Left ventricle myocardium superior (tissue), 1 donor: ENCODE measurements around the gene MBD4. TPM values are rescaled to one million over a fixed set of nuclear protein-coding genes. Genes with fewer than 3 reads are reported as not detected.
A peak's percentile ranks its signal among the peaks of the same experiment; 100 is the strongest.
"Not testable (repeated sequence)": the region's sequence is repeated elsewhere in the genome, so short reads cannot be mapped to it uniquely, and the experiment has no call there.

Experiments
- ATAC-seq: fragments of 200-7000 bp; cut with Tn5 transposase; one replicate; pipeline ENCODE4 v1.9.1; 2020; ENCODE audit warnings: mild to moderate bottlenecking, moderate library complexity
- DNase-seq: peaks from one replicate; pipeline ENCODE4 v3.0.0-alpha.2; 2020
- intact Hi-C: fragments of 100-400 bp; cut with micrococcal nuclease; formaldehyde crosslinking; loops from one replicate; pipeline ENCODE4 v1.11.0; 2022
- total RNA-seq: library from RNA; stranded (reverse); fragmentation: NEBNext Ultra II Directional; extraction: Animal tissue kit (Norgen Biotek cat#: 25700); gene quantifications from one replicate; pipeline ENCODE4 v1.2.1, GENCODE V29; 2021
- donor health status: DM: no; HTN: yes; CAD: no; lungs with severe emphysema.

Gene MBD4
- total RNA-seq, 1 donor from 2014 or later = 19.8 TPM

- intact Hi-C loops, ATAC-seq, DNase-seq: not testable (repeated sequence)
These were observed 47.5 kb downstream of the MBD4 start for GRCh38 chr3:129392106-129392887.

DNA sequence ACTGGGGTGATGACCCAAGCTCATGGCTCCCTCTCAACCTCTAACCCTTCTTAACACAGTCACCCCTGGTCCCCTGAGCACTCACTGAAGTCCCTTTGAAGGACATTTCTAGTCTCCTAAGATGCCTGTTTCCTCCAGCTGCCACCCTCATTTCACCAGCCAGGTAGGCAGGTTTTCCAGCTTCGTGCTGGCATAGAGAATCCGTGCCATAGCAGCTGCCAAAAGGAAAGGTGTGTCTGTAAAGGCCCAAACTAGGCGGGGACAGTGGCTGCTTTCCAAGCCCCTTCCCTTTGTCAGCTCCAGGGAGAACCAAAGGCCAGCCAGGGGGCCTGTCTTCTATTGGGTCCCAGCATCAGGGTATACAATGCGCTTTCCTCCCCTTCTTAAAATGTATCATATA lies 48.2 kb downstream of the MBD4 start:
- DNase-seq, intact Hi-C loops, ATAC-seq: not testable (repeated sequence)

DNA sequence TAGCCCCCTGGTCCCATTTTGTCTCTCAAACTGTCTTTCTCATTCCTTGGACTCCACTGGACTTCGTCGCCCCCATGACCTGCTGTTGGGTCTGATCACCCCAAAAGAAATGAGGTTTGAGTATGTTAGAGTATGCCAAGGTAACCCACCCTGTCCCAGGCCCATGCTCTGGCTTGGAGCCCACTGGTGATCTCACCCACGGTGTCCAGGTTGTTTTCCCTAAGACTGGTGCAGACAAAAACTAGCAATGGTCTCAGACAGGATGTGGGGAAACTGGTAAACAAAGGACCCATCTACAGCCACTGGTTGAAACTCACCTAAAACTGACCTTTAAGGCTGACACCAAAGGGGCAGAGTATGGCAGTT lies 50.2 kb downstream of the MBD4 start:
- intact Hi-C loops = loop anchor here (10.0 kb wide), 1 partner anchor 545 kb away; no protein-coding TSS in a partner anchor
- no peak for ATAC-seq

DNA sequence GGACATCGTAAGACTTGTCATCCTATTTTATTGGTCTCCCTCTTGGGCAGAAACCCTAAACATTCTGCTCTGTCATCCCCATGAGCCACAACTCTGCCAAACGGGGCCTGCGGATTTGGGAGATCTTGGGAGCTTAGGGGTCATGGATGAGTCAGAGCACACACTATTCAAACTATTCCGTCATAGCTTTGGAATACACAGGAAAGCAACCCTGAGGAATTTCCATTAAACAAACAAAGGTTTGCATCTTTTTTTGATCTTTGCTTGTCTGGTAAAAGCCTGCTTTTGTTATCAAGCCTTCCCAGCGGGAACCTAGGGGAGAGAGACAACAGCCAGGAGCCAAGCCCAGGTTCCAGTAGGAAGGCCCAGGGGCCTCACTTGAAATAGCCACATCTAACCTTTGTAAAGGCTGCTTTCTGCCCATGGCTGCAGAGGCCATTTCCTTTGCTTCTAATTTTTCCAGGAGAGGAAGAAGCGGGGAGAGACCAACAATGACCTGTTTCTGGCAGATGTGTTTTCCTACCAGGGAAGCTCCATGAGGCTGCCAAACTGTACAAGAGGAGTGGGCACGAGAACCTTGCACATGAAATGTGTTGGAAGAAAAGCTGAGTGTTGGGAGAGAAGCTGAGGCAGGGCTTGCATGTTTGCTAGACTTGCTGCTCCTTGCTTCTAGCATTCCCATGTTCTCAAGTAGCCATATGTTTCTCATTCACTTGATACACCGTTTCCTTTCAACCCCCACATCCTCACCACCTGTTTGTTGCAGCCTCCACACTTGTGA lies 50.8 kb downstream of the MBD4 start:
- intact Hi-C loops = loop anchor here (10.0 kb wide), 1 partner anchor 546 kb away; no protein-coding TSS in a partner anchor
- not testable (repeated sequence) for DNase-seq
- ATAC-seq = peak; percentile 46

More for the DNA sequence above, 50.2 kb downstream of the MBD4 start:
- DNase-seq = no peak

- intact Hi-C loops = loop anchor here (10.0 kb wide), 1 partner anchor 547 kb away; no protein-coding TSS in a partner anchor
- DNase-seq = no peak
- no peak for ATAC-seq
These were observed 52.3 kb downstream of the MBD4 start for GRCh38 chr3:129387487-129387886.

GRCh38 chr3:129386984-129387383 lies 52.8 kb downstream of the MBD4 start:
- intact Hi-C loops = loop anchor here (10.0 kb wide), 1 partner anchor 548 kb away; no protein-coding TSS in a partner anchor
- DNase-seq (no peak), ATAC-seq (no peak)

GRCh38 chr3:129385507-129385906 lies 54.2 kb downstream of the MBD4 start:
- ATAC-seq, DNase-seq: not testable (repeated sequence)
- intact Hi-C loops = loop anchor here (10.0 kb wide), 1 partner anchor 549 kb away; no protein-coding TSS in a partner anchor

GRCh38 chr3:129384594-129385323 lies 55.0 kb downstream of the MBD4 start:
- intact Hi-C loops = loop anchor here (10.0 kb wide), 1 partner anchor 550 kb away; no protein-coding TSS in a partner anchor
- DNase-seq (no peak), ATAC-seq (no peak)

DNA sequence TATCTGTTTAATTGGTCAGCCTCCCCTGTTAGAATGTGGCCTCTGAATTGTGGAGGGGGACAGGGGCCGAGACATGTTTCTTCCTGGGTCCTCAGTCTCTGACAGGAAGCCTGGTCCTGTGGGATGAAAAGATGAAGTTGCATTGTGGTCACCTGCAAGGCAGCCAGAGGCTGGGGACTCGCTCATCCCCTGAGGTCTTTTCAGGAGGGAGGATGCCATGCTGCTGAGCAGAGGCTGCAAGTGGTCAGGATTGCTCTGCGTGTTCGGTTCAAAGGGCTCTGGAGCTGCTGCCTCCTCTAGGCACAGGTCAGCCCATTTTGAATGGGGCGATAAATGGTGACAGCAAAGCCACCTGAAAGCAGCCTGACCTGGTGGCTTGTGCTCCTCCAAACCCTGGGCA lies 55.6 kb downstream of the MBD4 start:
- not testable (repeated sequence) for ATAC-seq, DNase-seq
- intact Hi-C loops = loop anchor here (10.0 kb wide), 1 partner anchor 551 kb away; no protein-coding TSS in a partner anchor

GRCh38 chr3:129383292-129383860 lies 56.4 kb downstream of the MBD4 start:
- intact Hi-C loops = loop anchor here (10.0 kb wide), 1 partner anchor 551 kb away; no protein-coding TSS in a partner anchor
- DNase-seq (peak; percentile 48), ATAC-seq (peak; percentile 86)

GRCh38 chr3:129382366-129382765 lies 57.4 kb downstream of the MBD4 start:
- DNase-seq (no peak), ATAC-seq (peak; percentile 9)
- intact Hi-C loops = loop anchor here (10.0 kb wide), 1 partner anchor 552 kb away; no protein-coding TSS in a partner anchor

Other genes starting within 250 kb of the MBD4 start
- 84.1 TPM for gene COPG1, start 190.3 kb downstream of the MBD4 start, total RNA-seq
- gene HMCES, start 161.1 kb downstream of the MBD4 start, total RNA-seq = 34.9 TPM
- gene EFCAB12, start 11.3 kb downstream of the MBD4 start, total RNA-seq = not detected
- gene IFT122, start 276 bp upstream of the MBD4 start, total RNA-seq = 16.8 TPM
- not detected for gene RHO, start 88.7 kb upstream of the MBD4 start, total RNA-seq
- gene H1-8, start 103.2 kb upstream of the MBD4 start, total RNA-seq = not detected
- gene PLXND1, start 166.7 kb upstream of the MBD4 start, total RNA-seq = 56.6 TPM